SU-DHL-6 (cell line): ENCODE results near the gene VPS37C.

Experiments used
- EZH2phosphoT487 ChIP-seq: fragments of 200-600 bp; sonication (generic), shearing (Covaris generic); conservative IDR thresholded peaks from 2 replicates; pipeline ENCODE4 v1.6.1; 2018; ENCODE audit warnings: mild to moderate bottlenecking, antibody characterized with exemption, low read length, moderate library complexity, mixed read lengths
- TF ChIP-seq, protein P1 (sequence below): fragments of 200-600 bp; sonication (generic); IDR thresholded peaks from one replicate; pipeline ENCODE4 v1.5.1; 2017; ENCODE audit warnings: antibody characterized with exemption, mild to moderate bottlenecking, low read length, moderate library complexity; ENCODE audit not compliant: insufficient read depth, poor library complexity, severe bottlenecking

DNA sequence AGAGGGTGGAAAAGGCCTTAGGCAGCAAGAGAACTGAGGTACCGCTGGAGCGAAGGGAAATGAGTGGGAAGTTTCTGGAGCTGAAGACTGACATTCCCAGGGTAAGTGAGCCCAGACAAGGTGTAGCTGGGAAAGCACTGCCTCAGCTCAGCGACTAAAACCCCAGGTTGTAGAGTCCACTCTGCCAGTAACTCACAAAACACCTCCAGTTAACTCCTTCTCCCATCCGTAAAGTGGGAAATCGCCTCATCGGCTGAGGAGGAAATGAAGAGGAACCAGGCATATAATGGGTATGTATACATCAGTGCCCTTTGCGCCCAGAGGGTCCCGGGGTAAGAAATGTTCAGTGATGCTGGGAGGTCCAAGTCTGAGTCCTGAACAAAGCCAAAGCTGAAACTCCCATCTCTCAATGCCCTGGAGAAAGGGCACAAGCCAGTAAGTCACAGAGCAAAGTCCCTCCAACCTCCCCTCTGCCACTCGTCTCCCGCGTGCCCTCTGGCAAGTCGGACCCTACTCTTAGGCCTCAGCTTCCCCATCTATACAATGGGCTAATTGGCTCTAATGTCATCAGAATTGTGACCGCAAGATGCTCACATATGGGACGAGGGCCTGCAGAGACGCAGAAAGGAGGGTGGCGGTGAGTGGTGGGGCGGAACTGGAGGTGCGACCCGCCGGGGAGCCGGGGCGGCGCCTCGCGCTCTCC is 588 bp downstream of the VPS37C start:
- TF ChIP-seq EZH2phosphoT487 = no peak
- TF ChIP-seq, protein P1, sequence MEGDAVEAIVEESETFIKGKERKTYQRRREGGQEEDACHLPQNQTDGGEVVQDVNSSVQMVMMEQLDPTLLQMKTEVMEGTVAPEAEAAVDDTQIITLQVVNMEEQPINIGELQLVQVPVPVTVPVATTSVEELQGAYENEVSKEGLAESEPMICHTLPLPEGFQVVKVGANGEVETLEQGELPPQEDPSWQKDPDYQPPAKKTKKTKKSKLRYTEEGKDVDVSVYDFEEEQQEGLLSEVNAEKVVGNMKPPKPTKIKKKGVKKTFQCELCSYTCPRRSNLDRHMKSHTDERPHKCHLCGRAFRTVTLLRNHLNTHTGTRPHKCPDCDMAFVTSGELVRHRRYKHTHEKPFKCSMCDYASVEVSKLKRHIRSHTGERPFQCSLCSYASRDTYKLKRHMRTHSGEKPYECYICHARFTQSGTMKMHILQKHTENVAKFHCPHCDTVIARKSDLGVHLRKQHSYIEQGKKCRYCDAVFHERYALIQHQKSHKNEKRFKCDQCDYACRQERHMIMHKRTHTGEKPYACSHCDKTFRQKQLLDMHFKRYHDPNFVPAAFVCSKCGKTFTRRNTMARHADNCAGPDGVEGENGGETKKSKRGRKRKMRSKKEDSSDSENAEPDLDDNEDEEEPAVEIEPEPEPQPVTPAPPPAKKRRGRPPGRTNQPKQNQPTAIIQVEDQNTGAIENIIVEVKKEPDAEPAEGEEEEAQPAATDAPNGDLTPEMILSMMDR = no peak
